SK-N-MC (cell line): ENCODE measurements around the gene F2R.
A peak's percentile ranks its signal among the peaks of the same experiment; 100 is the strongest.
"Not testable (repeated sequence)": the region's sequence is repeated elsewhere in the genome, so short reads cannot be mapped to it uniquely, and the experiment has no call there.

Source experiments
- DNase-seq: peaks from one replicate; pipeline ENCODE4 v3.0.0-alpha.2; 2011; ENCODE audit warnings: low read depth, low spot score
- H3K27ac ChIP-seq: fragments of 200-600 bp; sonication (generic); 2 replicates; pipeline ENCODE4 v1.5.1; 2016; ENCODE audit warnings: mixed run types
- H3K36me3 ChIP-seq: fragments of 200-600 bp; sonication (generic); 2 replicates; pipeline ENCODE4 v1.6.1; 2017; ENCODE audit warnings: antibody characterized with exemption, low read length, mixed read lengths; ENCODE audit not compliant: insufficient read depth
- H3K4me3 ChIP-seq: fragments of 200-600 bp; sonication (generic); 2 replicates; pipeline ENCODE4 v1.5.1; 2016
- H3K9ac ChIP-seq: fragments of 200-600 bp; sonication (generic); 2 replicates; pipeline ENCODE4 v1.8.0; 2017; ENCODE audit warnings: mixed run types, mixed read lengths; ENCODE audit not compliant: insufficient read length
- H3K9me3 ChIP-seq: fragments of 200-600 bp; sonication (generic); 2 replicates; pipeline ENCODE4 v1.6.1; 2017; ENCODE audit warnings: low read depth, mild to moderate bottlenecking, antibody characterized with exemption, low read length, moderate library complexity, mixed read lengths
- EZH2 ChIP-seq: fragments of 200-600 bp; sonication (generic); IDR thresholded peaks from one replicate; pipeline ENCODE4 v1.6.1; 2017; ENCODE audit warnings: antibody characterized with exemption
- FOXP2 ChIP-seq: optimal IDR thresholded peaks from 2 replicates; pipeline ENCODE3; 2011; ENCODE audit warnings: mild to moderate bottlenecking, moderate library complexity; ENCODE audit not compliant: insufficient read depth; ENCODE audit errors: extremely low read length, control extremely low read depth
- POLR2AphosphoS5 ChIP-seq: IDR thresholded peaks from 2 replicates; pipeline ENCODE4 v1.6.1; 2012; ENCODE audit warnings: mild to moderate bottlenecking, low read depth, low read length, borderline replicate concordance

The F2R gene

DNA sequence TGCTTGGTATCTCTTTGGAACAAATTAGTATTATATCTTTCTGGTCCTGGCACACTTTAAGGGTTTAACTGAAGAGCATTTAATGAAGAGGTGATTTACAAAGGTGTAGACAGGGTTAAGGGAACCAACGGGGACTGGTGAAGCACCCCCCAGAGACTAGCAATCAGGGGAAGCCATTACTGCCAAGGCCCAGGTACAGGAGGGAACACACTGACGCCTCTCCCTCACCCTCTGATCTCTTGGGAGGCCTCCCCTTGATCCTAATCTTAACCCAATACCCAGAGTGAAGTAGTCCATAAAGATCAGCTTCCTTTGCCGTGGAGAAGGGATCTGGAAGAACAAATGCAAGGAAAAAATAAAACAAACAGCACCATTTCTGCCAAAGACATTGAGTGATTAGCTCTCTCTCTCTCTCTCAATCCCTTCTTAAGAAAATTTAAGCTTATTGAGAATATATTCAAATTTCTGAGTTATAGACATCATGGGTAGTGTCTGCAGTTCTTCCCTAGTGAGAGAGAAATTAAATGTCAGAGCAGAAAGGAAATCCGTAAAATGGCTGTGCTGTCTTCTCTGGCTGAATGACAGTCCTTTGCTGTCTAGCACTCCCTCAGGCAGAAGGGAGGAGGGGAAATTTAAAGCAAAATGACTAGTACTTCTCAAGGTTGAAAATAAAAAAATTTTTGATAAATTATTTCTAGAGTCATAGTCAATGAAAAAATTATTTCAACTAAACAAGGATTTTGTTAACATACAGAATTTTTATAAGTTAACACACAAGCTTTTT lies 20.0 kb downstream of the F2R start:
- TF ChIP-seq FOXP2 (no peak), EZH2 (no peak), POLR2AphosphoS5 (no peak)

DNA sequence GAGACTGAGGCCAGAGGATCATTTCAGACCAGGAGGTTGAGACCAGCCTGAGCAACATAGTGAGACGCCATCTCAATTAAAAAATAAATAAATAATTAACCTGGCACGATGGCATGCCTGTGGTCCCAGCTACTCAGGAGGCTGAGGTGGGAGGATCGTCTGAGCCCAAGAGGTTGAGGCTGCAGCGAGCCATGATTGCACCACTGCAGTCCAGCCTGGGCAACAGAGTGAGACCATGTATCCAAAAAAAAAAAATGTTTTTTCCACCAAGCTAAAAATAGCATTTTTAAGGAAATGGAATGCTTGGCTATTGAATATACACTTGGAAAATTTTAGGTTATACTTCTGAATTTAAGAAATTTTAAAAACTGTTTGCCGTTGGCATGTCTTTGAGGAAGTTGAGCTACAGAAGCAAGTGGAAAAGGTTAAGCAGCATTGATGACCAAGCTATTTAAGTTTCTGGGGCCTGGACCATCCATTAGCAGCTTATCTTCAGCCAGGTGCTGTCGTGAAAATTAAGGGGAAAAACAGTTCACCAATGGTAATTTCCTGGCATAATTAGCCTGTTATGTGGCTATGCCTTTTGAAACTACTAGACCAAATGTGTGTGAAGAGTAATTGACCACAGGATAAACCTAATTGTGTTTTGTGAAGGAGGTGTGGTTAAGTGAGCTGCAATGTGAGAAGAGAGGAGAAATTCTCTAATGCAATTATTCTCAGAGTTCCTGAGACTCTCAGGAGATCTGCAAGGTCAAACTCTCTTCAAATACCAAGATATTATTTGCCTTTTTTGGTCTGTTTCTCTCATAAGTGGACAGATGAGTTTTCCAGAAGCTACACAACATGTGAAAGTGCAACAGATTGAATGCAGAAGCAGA lies 21.0 kb downstream of the F2R start:
- Histone ChIP-seq H3K9ac (no peak overlapping the region), H3K36me3 (peaks cover 25% of the 10 kb centered on the region), H3K9me3 (no peaks in the 10 kb centered on the region), H3K4me3 (no peak overlapping the region), H3K27ac (no peak overlapping the region)
- TF ChIP-seq FOXP2 (no peak), POLR2AphosphoS5 (no peak), EZH2 (no peak)
- no peak for DNase-seq

More for the DNA sequence above, 20.0 kb downstream of the F2R start:
- Histone ChIP-seq H3K9ac (no peak overlapping the region), H3K36me3 (peaks cover 28% of the 10 kb centered on the region), H3K4me3 (no peak overlapping the region), H3K27ac (0 out of 2 replicates have a peak overlapping the region, but pooled peaks have one; percentile 32), H3K9me3 (no peaks in the 10 kb centered on the region)
- DNase-seq = no peak

DNA sequence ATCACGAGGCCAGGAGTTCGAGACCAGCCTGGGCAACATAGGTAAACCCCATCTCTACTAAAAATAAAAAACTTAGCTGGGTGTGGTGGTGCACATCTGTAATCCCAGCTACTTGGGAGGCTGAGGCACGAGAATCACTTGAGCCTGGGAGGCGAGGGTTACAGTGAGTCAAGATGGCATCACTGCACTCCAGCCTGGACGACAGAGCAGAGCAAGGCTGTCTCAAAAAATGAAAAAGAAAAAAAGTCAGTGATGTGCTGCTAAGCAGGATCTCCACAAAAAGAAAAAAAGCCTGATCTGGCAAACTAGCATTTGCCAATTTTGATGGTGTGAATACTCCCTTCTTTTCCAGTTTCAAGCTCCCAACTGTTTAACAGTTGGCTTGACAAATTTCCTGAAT lies 21.9 kb downstream of the F2R start:
- no peaks in the 10 kb centered on the region for H3K9me3 ChIP-seq
- no peak for DNase-seq
- H3K27ac ChIP-seq = no peak overlapping the region
- no peak overlapping the region for H3K4me3 ChIP-seq
- TF ChIP-seq POLR2AphosphoS5 (no peak), FOXP2 (no peak), EZH2 (no peak)
- no peak overlapping the region for H3K9ac ChIP-seq
- H3K36me3 ChIP-seq = peaks cover 16% of the 10 kb centered on the region

DNA sequence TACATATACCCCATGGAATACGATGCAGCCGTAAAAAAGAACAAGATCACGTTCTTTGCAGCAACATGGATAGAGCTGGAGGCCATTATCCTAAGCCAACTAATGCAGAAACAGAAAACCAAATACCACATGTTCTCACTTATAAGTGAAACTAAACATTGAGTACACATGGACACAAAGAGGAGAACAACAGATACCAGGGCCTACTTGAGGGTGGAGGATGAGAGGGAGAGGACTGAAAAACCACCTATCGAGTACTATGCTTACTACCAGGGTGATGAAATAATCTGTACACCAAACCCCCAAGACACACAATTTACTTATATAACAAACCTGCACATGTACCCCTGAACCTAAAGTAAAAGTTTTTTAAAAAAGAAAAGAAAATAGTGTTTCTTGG lies 25.6 kb downstream of the F2R start:
- not testable (repeated sequence) for H3K9me3 ChIP-seq, H3K27ac ChIP-seq, H3K9ac ChIP-seq, H3K4me3 ChIP-seq, DNase-seq, H3K36me3 ChIP-seq

DNA sequence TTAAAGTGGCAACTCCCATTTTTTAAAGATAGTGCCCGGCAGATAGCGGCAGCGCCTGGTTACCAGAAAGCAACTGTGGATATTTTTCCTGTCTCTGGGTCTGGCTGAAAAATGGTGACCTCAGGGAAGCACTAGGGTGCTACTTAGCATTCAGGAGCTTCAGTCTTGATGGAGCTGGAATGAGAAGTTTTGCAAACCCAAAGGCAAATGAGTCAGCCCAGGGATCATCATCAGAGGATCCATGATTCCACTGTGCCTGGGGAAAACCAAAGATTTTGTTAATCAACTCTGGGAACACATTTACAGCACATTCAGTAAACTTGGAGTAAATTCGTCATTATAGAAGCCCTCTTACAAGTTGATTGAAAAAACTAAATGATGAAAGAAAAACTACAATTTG lies 26.7 kb downstream of the F2R start:
- no peaks in the 10 kb centered on the region for H3K9me3 ChIP-seq
- no peak overlapping the region for H3K4me3 ChIP-seq
- H3K9ac ChIP-seq = no peak overlapping the region
- no peaks in the 10 kb centered on the region for H3K36me3 ChIP-seq
- no peak overlapping the region for H3K27ac ChIP-seq
- TF ChIP-seq POLR2AphosphoS5 (no peak), FOXP2 (no peak), EZH2 (no peak)
- no peak for DNase-seq

DNA sequence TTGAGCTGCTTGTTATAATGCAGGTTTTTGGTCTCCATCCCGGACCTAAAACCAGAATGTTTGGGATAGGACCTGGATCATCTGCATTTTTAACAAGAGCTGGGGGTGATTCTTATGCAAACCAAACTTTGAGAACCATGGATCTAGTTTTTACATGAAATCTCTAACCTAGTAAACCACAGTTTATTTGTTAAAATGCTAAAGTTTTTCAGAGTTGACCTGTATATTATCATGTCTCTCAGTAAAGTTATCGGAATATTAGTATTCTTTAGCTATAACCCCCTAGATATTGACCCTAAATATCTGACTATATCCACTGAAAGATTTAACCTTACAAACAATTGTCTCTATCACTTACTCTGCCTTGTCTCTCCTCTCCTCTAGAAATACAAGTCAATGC lies 28.7 kb downstream of the F2R start:
- H3K36me3 ChIP-seq = no peaks in the 10 kb centered on the region
- no peak for TF ChIP-seq POLR2AphosphoS5
- no peaks in the 10 kb centered on the region for H3K9me3 ChIP-seq
- no peak overlapping the region for H3K9ac ChIP-seq
- DNase-seq = no peak
- no peak overlapping the region for H3K27ac ChIP-seq
- no peak overlapping the region for H3K4me3 ChIP-seq

DNA sequence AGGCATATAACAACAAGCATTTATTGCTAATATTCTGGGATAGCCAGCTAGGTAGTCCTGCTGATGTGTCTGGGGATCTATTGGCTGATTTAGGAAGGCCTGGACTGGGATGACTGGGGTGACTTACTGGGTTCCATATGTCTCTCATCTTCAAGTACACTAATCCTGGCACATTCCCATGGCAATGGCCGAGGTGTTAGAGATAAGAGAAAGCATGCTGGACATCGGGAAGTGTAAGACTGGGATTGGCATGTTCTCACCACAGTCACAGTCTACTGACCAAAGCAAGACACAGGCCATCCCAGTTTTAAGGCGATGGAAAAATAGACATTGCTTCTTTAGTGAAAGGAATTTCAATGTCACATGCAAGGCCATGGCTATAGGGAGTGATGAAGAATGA lies 29.7 kb downstream of the F2R start:
- no peak overlapping the region for H3K4me3 ChIP-seq
- no peaks in the 10 kb centered on the region for H3K9me3 ChIP-seq
- TF ChIP-seq FOXP2 (no peak), EZH2 (no peak), POLR2AphosphoS5 (no peak)
- DNase-seq = no peak
- no peaks in the 10 kb centered on the region for H3K36me3 ChIP-seq
- H3K27ac ChIP-seq = no peak overlapping the region
- no peak overlapping the region for H3K9ac ChIP-seq

DNA sequence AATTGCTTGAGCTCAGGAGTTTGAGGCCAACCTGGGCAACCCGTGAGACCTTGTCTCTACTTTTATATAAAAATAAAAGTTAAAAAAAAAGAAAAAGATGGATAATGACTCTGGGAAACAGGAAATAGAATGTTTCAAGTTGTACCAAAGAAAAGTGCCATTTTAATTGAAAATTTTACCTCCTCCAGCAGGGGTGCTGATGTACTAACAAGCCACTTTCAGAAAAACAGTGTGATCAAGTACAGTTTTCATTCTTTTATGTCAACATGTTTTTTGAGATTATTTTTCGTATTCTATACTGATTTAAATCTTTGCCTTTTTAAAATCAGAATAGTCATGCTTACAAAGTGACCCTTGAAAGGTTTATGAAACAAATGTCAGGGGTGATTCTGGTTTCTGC lies 30.8 kb downstream of the F2R start:
- Histone ChIP-seq H3K27ac (no peak overlapping the region), H3K4me3 (no peak overlapping the region), H3K9me3 (no peaks in the 10 kb centered on the region), H3K9ac (no peak overlapping the region), H3K36me3 (no peaks in the 10 kb centered on the region)
- TF ChIP-seq EZH2 (no peak), POLR2AphosphoS5 (no peak), FOXP2 (no peak)
- DNase-seq = no peak
